IMR-90 (cell line): ENCODE measurements around the gene SLC26A4.

Experiments used
- CEBPB ChIP-seq: IDR thresholded peaks from 2 replicates; pipeline ENCODE4 v1.6.1; 2012; ENCODE audit warnings: low read depth, low read length, improper control_type of control experiment
- CHD1 ChIP-seq: IDR thresholded peaks from 2 replicates; pipeline ENCODE4 v1.6.1; 2012; ENCODE audit warnings: low read depth, low read length, improper control_type of control experiment
- CTCF ChIP-seq: conservative IDR thresholded peaks from 2 replicates; pipeline ENCODE4 v1.5.1; 2012; ENCODE audit warnings: mild to moderate bottlenecking, low read depth, low read length, improper control_type of control experiment
- ELK1 ChIP-seq: fragments of 150-350 bp; IDR thresholded peaks from 2 replicates; pipeline ENCODE4 v1.6.1; 2016; ENCODE audit warnings: low read depth, mild to moderate bottlenecking, low read length, moderate library complexity, borderline replicate concordance
- FOS ChIP-seq: fragments of 150-350 bp; IDR thresholded peaks from 2 replicates; pipeline ENCODE4 v1.6.1; 2016; ENCODE audit warnings: low read depth, low read length
- MAFK ChIP-seq: IDR thresholded peaks from 2 replicates; pipeline ENCODE4 v1.6.1; 2012; ENCODE audit warnings: low read depth, low read length, improper control_type of control experiment
- MAZ ChIP-seq: IDR thresholded peaks from 2 replicates; pipeline ENCODE4 v1.6.1; 2012; ENCODE audit warnings: low read depth, mild to moderate bottlenecking, low read length, improper control_type of control experiment, moderate library complexity, borderline replicate concordance
- MXI1 ChIP-seq: IDR thresholded peaks from 2 replicates; pipeline ENCODE4 v1.6.1; 2012; ENCODE audit warnings: low read depth, mild to moderate bottlenecking, low read length, moderate library complexity, borderline replicate concordance
- NFE2L2 ChIP-seq: fragments of 150-350 bp; IDR thresholded peaks from 2 replicates; pipeline ENCODE4 v1.6.1; 2016; ENCODE audit warnings: low read depth, mild to moderate bottlenecking, low read length
- POLR2A ChIP-seq: IDR thresholded peaks from 2 replicates; pipeline ENCODE4 v1.6.1; 2012; ENCODE audit warnings: mild to moderate bottlenecking, low read depth, low read length
- RAD21 ChIP-seq: IDR thresholded peaks from 2 replicates; pipeline ENCODE4 v1.6.1; 2012; ENCODE audit warnings: low read length, improper control_type of control experiment
- RCOR1 ChIP-seq: IDR thresholded peaks from 2 replicates; pipeline ENCODE4 v1.6.1; 2012; ENCODE audit warnings: mild to moderate bottlenecking, low read length, improper control_type of control experiment; ENCODE audit not compliant: insufficient replicate concordance
- RFX5 ChIP-seq: IDR thresholded peaks from 2 replicates; pipeline ENCODE4 v1.8.0; 2012; ENCODE audit warnings: low read depth, mild to moderate bottlenecking, low read length, moderate library complexity
- SMC3 ChIP-seq: fragments of 150-350 bp; IDR thresholded peaks from 2 replicates; pipeline ENCODE4 v1.6.1; 2016; ENCODE audit warnings: low read depth, mild to moderate bottlenecking, antibody characterized with exemption, low read length, moderate library complexity

- TF ChIP-seq CTCF (no peak), MAFK (no peak), MAZ (no peak), MXI1 (no peak), NFE2L2 (no peak), POLR2A (no peak), CEBPB (no peak), FOS (no peak), CHD1 (no peak), RFX5 (no peak), RAD21 (no peak), SMC3 (no peak), ELK1 (no peak), RCOR1 (no peak)
These were observed 27.0 kb downstream of the SLC26A4 start for GRCh38 chr7:107687656-107688055.
